Gastrocnemius medialis (tissue), 4 donors: ENCODE data around the gene TMEM63C. TPM values are rescaled to one million over a fixed set of nuclear protein-coding genes. Genes with fewer than 3 reads are reported as not detected.

Source experiments
- ATAC-seq, 2 donors: fragments of 150-250 bp; one replicate each; pipeline ENCODE4 v1.9.1; 2016
- DNase-seq, 2 donors: peaks; one replicate each; pipeline ENCODE4 v3.0.0-alpha.2; 2019
- H3K27ac ChIP-seq, 4 donors: fragments of 200-600 bp; sonication (generic); 1 replicate in 1 of 4; 2 replicates in 3 of 4; pipeline ENCODE4 v1.5.1; 2016 to 2018; ENCODE audit warnings: mild to moderate bottlenecking in 2 of 4, moderate library complexity in 1 of 4
- H3K27me3 ChIP-seq, 3 donors: fragments of 200-600 bp; sonication (generic) in 2 of 3; 1 replicate in 1 of 3; 2 replicates in 2 of 3; pipeline versions ENCODE4 v1.5.1 to v1.6.0; 2016 to 2019; ENCODE audit warnings: mild to moderate bottlenecking in 1 of 3, moderate library complexity in 1 of 3
- H3K36me3 ChIP-seq, 2 donors: fragments of 200-600 bp; sonication (generic) in 1 of 2; one replicate each; pipeline ENCODE4 v1.5.1; 2017 to 2018
- H3K4me1 ChIP-seq, 2 donors: fragments of 200-600 bp; sonication (generic) in 1 of 2; one replicate each; pipeline ENCODE4 v1.5.1; 2016 to 2017; ENCODE audit warnings: mild to moderate bottlenecking in 2 of 2
- H3K4me3 ChIP-seq, 4 donors: fragments of 200-600 bp; sonication (generic) in 3 of 4; 1 replicate in 1 of 4; 2 replicates in 3 of 4; pipeline ENCODE4 v1.5.1; 2016 to 2019; ENCODE audit warnings: mild to moderate bottlenecking in 2 of 4
- H3K9me3 ChIP-seq, 3 donors: fragments of 200-600 bp; sonication (generic) in 2 of 3; 1 replicate in 1 of 3; 2 replicates in 2 of 3; pipeline ENCODE4 v1.5.1; 2016 to 2019
- POLR2A ChIP-seq, 2 donors: fragments of 450-650 bp; IDR thresholded peaks; one replicate each; pipeline ENCODE4 v1.6.1; 2017; ENCODE audit warnings: antibody characterized with exemption in 2 of 2, mild to moderate bottlenecking in 2 of 2, moderate library complexity in 2 of 2
- in situ Hi-C, 4 donors: fragments of 200-750 bp; cut with MboI; loops; one replicate each; pipeline versions ENCODE4 v1.15.0 to v1.8.0; 2017; ENCODE audit warnings: low sequenced_read_pairs in 4 of 4
- intact Hi-C: fragments of 100-400 bp; cut with DNase I; formaldehyde crosslinking; loops from one replicate; pipeline ENCODE4 v1.15.1; 2023; ENCODE audit warnings: low total_unique reads
- total RNA-seq, 4 donors: library from RNA; depleted of rRNA; stranded (reverse); fragments of >200 nt; gene quantifications; one replicate each; pipeline versions ENCODE4 v1.1.0 to v1.2.3, GENCODE V29; 2016
- TF ChIP-seq, protein P1 (sequence below), 5 experiments: fragments of 450-650 bp in 3 of 5; fragments of 200-600 bp in 2 of 5; sonication (generic) in 2 of 5; IDR thresholded peaks in 4 of 5; conservative IDR thresholded peaks in 1 of 5; 1 replicate in 4 of 5; 2 replicates in 1 of 5; pipeline ENCODE4 v1.5.1; 2016 to 2019; ENCODE audit warnings: antibody characterized with exemption in 5 of 5, mild to moderate bottlenecking in 3 of 5, moderate library complexity in 3 of 5

TMEM63C gene
- total RNA-seq, 4 donors from 2014 or later = 0.05 TPM; not detected in 2

DNA sequence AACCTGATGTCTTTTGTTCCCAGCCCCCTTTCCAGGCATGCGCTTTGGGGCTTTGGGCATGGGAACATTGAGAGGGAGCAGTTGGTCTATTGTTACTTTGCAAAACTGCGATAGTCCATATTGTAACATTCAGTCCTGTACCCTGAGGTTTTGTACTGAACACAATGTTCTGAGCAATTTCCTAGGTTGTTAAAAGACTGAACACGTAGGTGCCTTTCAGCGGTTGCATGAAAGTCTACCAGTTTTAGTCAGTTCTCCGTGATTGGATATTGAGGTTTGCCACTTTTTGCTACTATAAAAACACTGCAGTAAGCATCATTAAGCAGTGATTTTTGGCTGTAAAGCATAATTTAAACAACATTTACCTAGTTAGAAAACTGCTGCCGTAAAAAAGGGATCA lies 69.3 kb downstream of the TMEM63C start:
- ATAC-seq (no peak), DNase-seq (no peak)
- Histone ChIP-seq H3K27me3 (peaks cover 0 to 4% (median 0%) of the 10 kb centered on the region in 3 donors), H3K36me3 (no peaks in the 10 kb centered on the region), H3K27ac (no peak overlapping the region), H3K9me3 (no peaks in the 10 kb centered on the region), H3K4me1 (no peaks in the 10 kb centered on the region), H3K4me3 (no peak overlapping the region)
- in situ Hi-C loops = no loop called here
- TF ChIP-seq POLR2A (IDR thresholded peaks at IDR 0.05) = no peak
- TF ChIP-seq, protein P1, sequence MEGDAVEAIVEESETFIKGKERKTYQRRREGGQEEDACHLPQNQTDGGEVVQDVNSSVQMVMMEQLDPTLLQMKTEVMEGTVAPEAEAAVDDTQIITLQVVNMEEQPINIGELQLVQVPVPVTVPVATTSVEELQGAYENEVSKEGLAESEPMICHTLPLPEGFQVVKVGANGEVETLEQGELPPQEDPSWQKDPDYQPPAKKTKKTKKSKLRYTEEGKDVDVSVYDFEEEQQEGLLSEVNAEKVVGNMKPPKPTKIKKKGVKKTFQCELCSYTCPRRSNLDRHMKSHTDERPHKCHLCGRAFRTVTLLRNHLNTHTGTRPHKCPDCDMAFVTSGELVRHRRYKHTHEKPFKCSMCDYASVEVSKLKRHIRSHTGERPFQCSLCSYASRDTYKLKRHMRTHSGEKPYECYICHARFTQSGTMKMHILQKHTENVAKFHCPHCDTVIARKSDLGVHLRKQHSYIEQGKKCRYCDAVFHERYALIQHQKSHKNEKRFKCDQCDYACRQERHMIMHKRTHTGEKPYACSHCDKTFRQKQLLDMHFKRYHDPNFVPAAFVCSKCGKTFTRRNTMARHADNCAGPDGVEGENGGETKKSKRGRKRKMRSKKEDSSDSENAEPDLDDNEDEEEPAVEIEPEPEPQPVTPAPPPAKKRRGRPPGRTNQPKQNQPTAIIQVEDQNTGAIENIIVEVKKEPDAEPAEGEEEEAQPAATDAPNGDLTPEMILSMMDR (IDR thresholded peaks at IDR 0.05 in 4 of 5, conservative IDR thresholded peaks at IDR 0.05 in 1 of 5) = no peak
- intact Hi-C loops = no loop called here

DNA sequence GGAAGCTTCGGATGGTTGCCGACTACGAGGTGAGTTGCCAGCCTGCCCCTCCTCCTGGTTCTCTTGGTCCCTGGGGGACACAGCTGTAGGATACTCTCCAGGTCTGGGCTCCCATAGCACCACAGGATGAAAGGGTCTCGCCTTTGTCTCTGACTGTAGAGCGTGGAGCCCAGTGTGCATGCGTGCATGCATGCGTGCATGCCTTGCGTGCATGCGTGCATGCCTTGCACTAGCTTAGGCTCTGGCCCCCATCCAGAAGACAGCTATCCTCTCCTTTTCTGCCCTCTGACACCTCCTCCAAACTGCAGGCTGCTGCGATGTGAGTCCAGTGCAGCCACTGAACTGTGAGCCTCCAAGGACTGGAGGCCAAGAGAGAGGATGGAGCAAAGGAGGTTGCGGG lies 70.3 kb downstream of the TMEM63C start:
- H3K36me3 ChIP-seq = no peaks in the 10 kb centered on the region
- intact Hi-C loops = no loop called here
- TF ChIP-seq POLR2A (IDR thresholded peaks at IDR 0.05) = no peak
- TF ChIP-seq, protein P1 (IDR thresholded peaks at IDR 0.05 in 4 of 5, conservative IDR thresholded peaks at IDR 0.05 in 1 of 5) = no peak
- in situ Hi-C loops = no loop called here
- no peaks in the 10 kb centered on the region for H3K4me1 ChIP-seq
- DNase-seq (no peak), ATAC-seq (no peak)
- H3K4me3 ChIP-seq = no peak overlapping the region
- no peak overlapping the region for H3K27ac ChIP-seq
- H3K27me3 ChIP-seq = peaks cover 0 to 4% (median 0%) of the 10 kb centered on the region in 3 donors
- H3K9me3 ChIP-seq = no peaks in the 10 kb centered on the region

DNA sequence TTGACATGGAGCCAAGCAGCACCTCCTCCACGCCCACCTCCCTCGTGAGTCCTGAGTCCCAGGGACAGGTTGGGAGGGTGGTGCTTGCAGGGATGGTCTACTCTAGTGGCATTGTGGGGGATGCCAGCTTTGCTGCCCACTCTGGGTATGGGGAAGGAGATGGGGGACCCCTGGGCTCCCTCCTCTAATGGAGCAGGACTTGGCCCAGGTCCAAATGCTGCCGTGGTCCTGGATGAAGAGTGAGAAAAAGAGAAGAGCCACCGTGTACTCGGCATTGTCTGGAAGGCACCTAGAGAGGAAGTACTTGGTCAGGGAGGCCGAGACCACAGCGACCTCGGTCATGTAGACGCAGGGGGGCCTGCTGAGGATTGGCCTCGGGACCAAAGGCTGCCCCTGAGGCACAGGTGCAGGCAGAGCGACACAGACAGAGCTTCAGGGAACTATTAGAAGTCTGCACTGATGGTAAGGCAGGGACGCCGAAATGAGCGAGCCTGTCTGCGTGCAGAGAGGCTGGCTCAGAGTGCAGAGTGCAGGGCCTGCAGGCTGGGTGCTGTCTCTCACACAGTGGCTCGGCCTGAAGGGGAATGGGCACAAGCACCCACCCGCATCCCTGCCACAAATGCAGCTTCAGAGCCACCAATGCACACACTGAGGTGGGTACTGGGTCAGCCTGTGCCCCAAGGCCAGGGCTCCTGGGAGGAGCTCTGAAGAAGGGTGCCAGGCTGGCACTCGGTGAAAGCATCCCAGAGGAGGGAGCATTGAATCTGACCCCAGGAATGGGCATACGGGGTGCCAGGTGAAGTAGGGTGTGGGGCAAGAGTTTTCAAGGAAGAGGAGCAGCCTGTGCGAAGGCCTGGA lies 72.0 kb downstream of the TMEM63C start:
- Histone ChIP-seq H3K27ac (no peak overlapping the region), H3K27me3 (peaks cover 0 to 4% (median 0%) of the 10 kb centered on the region in 3 donors), H3K9me3 (no peaks in the 10 kb centered on the region), H3K36me3 (no peaks in the 10 kb centered on the region), H3K4me1 (no peaks in the 10 kb centered on the region), H3K4me3 (no peak overlapping the region)
- ATAC-seq (no peak), DNase-seq (no peak)
- intact Hi-C loops (no loop called here), in situ Hi-C loops (no loop called here)
- TF ChIP-seq, protein P1 (IDR thresholded peaks at IDR 0.05 in 4 of 5, conservative IDR thresholded peaks at IDR 0.05 in 1 of 5) = no peak
- no peak for TF ChIP-seq POLR2A (IDR thresholded peaks at IDR 0.05)

DNA sequence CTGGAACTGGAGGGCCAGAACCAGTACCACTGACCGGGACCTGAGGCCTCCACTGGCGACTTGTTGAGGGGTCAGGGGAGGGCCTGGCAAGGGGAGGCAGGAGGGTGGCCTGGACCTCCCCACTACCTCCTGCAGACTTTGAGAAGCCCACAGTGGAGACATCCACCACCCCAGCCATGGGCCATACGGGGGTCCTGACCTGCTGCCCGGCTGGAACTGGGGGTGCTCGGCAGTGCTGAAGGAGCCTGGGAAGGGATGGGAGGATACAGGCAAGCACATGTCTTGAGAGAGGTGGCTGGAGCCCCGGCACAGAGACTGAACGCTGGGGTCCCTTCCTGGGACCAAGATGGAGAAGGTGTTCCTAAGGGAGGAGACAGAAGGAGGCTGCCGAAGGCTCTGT lies 75.1 kb downstream of the TMEM63C start:
- in situ Hi-C loops = no loop called here
- Histone ChIP-seq H3K36me3 (no peaks in the 10 kb centered on the region), H3K4me3 (no peak overlapping the region), H3K4me1 (no peaks in the 10 kb centered on the region), H3K27ac (no peak overlapping the region), H3K9me3 (no peaks in the 10 kb centered on the region), H3K27me3 (peaks cover 0 to 4% (median 0%) of the 10 kb centered on the region in 3 donors)
- DNase-seq (no peak), ATAC-seq (no peak)
- no peak for TF ChIP-seq POLR2A (IDR thresholded peaks at IDR 0.05)
- TF ChIP-seq, protein P1 (IDR thresholded peaks at IDR 0.05 in 4 of 5, conservative IDR thresholded peaks at IDR 0.05 in 1 of 5) = no peak
- intact Hi-C loops = no loop called here
